Inflammatory macrophage (primary cell): Measurements from ENCODE around the gene HOXD9.

ENCODE experiments used
- DNase-seq, 2 donors: peaks; one replicate each; pipeline ENCODE4 v3.0.0-alpha.2; 2020 to 2022

HOXD9 gene

DNA sequence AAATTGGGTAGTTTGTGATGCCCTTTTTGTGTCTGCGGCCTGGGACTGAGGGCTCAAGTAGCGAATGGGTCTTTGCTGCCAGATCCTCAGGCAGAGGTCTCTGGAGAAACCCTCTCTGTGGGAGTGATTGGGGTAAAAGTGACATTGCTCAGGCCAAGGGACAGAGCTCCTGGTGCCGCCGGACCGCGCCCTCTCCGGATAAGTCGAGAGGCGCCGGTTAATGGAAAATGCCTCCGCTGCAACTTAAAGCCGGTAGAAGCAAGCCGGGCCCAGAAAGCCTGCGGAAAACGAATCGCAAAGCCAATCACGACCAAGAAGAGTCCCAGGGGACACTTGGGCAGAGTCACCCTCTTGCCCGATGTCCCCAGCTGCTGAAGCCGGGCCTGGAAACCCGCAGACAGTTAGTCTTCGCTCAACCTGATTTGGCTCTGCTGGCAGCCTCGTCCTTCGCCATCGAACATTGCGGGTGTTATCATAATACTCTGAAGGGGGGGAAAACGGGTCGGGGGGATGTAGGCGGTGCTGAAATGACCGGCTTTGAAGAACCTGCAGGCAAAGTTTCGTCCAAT, 23.3 kb upstream of the HOXD9 start:
- DNase-seq = no peak

DNA sequence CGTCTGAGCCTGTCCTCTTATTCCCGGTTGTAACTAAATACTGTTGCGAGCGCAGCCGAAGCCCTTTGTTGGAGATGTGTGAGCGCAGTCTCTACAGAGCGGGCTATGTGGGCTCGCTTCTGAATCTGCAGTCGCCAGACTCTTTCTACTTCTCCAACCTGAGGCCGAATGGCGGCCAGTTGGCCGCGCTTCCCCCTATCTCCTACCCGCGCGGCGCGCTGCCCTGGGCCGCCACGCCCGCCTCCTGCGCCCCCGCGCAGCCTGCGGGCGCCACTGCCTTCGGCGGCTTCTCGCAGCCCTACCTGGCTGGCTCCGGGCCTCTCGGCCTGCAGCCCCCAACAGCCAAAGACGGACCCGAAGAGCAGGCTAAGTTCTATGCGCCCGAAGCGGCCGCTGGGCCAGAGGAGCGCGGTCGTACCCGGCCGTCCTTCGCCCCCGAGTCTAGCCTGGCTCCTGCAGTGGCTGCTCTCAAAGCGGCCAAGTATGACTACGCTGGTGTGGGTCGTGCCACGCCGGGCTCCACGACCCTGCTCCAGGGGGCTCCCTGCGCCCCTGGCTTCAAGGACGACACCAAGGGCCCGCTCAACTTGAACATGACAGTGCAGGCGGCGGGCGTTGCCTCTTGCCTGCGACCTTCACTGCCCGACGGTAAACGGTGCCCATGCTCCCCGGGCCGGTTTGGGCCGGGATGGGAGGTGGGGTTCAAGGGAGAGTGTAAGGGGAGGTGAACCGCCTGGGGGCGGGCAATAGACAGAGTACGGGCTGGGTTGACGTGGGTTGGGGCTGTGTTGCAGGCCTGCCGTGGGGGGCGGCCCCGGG, 22.6 kb upstream of the HOXD9 start, which contains the start of gene HOXD12:
HOXD12 (plus strand) TSS at position 68 of the 819 bp plus-strand sequence; CDS start at position 75, 7 bp downstream.
- DNase-seq = no peak

DNA sequence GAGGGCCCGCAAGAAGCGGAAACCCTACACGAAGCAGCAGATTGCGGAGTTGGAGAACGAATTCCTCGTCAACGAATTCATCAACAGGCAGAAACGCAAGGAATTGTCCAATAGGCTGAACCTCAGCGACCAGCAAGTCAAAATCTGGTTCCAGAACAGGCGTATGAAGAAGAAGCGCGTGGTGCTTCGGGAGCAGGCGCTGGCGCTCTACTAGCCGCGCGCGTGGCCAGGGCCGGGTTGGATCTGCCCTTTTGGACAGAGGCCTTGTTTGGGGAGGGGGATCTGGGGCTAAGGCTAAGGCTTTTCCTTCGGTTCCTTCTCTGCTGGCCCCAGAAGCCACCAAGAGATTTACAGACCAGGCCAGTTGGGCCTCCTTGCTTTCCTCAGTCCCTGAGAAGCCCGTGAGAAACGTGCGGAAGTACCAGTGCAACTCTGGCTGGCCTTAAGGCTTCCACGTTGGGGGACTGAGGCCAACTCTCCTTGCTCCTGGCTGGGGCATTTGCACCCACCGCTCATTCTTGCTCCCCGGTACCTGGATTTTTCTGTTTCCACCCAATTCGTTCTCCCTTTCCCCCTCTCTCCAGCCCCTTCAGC, 21.9 kb upstream of the HOXD9 start:
- DNase-seq = no peak

DNA sequence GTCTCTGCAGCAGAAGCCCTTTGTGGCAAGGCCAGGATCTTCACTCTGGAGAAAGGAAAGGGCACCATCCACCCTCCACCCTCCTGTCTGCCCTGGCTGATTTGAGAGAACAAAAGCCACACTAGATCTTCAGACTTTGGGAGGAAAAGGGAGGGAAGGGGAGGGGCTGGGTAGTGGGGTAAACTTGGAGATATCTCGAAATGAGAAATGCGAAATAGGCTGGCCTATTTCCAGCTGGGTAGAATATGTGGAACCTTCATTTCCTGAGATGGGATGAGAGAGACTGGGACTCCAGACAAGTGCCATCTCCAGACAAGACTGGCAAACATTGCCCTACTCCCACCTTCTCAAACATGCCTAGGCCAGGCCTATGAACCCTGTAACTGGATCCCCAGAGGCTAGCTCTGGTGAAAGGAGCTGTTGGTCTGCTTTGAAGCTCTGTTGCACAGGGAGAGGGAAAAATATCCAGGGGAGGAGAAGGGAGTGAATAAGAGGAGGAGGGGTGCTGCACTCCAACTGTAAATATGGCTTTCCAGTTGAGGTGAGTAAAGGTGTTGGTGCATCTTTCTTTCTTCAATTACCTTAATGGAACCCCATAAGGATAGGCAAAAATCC, 21.2 kb upstream of the HOXD9 start:
- no peak for DNase-seq

DNA sequence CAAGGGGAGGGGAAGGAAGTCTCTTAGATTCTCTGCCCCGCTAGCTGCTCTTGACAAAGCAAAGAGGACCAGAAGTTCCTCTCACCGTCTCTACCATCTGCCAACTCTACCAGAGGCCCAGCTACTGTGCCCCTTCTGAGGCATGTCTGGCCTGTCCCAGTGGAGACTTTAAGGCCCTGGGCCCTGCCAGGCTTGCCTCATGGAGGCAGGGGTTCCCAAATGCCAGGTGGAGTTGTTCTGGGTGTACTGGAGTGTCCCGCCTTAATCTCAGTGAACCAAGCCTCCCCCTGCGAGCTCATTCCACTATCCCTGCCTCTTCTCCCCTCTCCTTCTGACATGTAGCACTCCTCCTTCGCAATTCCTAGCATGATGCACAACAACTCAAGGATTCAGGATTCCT, 20.7 kb upstream of the HOXD9 start:
- no peak for DNase-seq

DNA sequence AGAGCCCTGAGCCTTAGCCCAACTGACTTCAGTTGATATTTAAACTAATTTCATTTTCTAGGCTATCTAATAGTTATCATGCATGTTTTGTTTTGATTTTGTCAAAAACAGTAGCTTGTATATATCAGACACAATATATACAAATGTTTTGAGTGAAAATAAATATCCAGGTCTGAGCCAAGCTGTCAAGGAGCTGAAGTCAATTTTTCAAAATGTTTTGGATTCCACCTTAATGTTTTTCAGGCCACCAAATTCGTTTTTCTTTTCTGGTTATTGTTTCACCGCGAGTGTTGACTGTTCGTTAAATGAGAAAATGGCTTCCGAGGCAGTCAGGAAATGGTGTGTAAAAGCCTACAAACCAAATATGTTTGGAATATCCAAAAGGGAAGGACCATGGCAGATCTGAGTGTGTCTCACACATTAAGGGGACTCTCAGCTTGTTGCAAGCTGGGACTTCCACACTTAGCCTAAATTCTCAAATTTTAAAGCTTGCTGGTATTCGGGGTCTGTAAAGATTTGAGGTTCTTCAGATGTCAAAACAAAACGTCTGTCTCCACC, 20.1 kb upstream of the HOXD9 start:
- no peak for DNase-seq

DNA sequence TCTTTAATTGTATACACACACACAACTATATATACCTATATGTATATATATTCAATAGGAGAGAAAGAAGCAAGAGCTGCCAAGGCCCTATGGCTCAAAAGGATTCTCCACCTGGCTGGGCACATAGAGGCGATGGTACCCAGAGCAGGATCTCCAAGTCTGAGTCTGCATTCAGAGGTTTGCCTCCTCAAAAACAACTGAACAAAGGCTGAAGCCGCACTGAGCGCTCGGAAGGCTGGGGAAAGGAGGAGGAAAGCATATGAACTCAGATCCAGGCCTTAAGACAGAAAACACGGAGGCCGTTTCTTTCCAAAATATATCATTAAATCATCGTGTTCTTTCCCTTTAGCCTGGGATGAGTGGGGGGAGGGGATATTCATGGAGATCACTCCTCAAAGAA, 19.3 kb upstream of the HOXD9 start:
- no peak for DNase-seq

DNA sequence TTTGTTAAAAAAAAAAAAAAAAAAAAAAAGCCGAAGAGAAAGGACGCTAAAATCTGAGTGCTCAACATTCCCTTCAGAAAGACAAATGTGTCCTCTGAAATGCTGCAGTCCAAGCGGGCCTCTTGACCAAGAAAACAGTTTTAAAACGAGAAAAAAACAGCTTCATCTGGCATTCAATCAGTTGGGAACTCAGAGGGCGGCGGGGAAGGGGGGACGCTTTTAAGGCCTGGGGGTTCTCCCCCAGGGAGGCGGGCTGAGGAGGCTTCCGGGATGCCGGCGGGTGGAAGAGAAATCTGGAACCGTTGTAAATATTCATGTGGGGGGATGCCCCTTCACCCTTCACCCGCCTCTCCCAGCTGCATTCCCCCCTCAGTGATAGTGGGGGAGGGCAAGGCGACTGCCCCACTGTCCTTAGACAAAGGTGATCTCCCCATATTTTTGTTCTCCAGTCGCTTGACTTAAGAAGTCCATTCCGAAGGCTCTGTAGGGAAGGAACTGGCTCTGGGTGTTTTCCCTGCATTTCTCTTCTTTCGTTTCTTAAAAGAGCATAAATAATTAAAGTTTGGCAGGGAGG, 18.7 kb upstream of the HOXD9 start:
- DNase-seq = no peak

DNA sequence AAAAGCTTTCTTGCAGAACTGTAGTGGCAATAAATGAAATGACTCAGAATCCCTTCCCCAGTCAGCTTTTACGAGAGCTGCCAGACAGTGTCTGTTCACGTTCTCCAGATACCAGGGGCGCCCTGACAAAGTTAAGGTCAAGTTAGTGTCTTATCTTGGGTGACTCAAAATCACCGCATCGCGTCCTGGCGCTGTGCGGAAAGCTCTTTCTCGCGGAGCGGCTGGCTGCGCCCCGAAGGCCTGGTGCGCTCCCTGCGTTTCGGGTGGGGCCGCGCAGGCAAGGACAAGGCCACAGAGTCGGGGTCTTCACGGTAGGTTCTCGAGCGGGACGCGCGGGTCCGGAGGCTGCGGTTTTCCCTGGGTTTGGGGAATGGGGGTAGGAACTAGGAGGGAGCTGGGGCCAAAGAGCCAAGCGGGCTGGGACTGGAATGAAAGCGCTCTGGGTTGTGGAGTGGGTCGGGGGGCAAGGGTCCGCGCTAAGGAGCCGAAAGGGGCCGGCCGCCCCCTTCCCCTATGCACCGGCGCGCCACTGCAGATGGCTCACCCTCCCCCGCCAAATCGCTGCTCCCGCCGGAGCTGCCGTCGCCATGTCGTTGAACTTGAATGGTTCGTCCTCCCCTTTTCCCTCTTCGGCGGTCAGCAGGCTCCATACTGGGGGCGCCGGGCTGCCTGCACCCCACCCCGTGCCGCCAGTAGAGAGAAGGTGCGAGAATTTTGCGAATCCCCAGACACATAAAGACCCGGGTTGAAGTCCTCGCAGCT, 18.0 kb upstream of the HOXD9 start:
- DNase-seq = no peak

DNA sequence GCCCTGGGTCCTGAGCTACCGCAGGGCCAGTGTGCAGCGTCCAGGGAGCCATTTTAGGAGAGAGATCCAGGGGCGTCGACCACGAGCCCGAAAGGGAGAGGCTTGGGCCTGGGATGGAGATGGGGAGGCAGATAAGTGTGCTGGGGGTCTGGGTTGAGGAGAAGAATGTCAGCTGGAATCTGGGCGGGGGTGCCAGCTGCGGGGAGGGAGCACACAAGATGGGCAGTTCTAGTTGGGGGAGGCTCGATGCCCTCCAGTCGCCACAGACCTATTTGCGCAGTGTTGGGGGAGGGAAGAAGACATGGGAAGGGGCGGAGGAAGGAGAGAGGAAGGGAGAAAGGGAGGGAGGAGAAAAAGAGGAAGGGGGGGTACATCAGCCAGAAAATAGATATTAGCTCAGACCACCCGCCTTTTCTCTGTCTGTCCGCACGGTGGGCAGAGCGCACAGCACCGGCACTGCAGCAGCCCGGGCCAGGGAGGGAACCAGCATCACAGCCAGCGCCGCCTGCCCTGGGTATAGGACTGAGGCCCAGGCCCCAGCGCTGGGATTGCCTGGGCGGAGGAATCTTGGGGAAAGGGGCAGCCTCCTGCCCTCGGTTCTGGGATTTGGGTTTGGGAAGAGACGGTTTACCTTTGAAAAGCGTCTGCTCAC, 17.3 kb upstream of the HOXD9 start:
- DNase-seq = no peak

DNA sequence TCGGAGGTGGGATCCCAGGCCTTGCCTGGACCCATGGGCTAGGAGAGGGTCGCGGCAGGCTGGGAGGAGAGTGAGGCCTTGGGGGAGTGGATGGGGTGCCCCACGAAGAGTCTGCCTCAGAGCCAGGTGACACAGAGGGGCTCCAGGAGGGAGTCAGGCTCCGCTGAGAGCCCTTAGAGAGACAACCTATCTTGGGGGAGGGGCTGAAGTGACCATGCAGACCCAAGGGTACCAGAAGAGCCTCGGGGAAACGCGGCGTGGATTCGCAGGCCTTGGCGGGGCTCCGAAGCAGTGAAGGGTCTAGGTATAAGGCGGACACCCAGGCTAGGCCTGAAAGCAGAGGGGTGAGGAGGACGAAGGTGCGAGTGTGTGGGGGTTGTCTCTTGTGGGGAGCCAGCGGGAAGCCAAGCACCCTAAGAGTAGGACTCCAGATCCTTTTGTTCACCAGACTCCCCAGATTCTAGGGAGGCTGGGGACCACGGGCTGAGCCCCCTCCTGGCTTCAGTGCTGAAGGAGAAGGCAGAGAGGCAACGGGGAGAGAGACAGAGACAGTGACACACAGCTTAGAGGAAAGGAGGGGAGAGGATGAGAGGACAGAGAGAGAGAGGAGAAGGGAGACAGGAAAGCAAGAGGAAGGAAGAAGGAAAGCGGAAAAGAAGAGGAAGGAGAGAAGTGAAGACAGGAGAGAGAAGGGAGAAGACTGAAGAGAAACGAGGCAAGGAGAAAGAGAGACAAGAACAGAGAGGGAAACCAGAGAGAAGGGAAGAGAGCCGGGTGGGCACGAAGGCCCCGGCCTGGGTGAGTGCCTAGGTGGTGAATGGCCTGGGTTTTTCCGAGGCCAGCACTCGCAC, 16.6 kb upstream of the HOXD9 start:
- DNase-seq = no peak

DNA sequence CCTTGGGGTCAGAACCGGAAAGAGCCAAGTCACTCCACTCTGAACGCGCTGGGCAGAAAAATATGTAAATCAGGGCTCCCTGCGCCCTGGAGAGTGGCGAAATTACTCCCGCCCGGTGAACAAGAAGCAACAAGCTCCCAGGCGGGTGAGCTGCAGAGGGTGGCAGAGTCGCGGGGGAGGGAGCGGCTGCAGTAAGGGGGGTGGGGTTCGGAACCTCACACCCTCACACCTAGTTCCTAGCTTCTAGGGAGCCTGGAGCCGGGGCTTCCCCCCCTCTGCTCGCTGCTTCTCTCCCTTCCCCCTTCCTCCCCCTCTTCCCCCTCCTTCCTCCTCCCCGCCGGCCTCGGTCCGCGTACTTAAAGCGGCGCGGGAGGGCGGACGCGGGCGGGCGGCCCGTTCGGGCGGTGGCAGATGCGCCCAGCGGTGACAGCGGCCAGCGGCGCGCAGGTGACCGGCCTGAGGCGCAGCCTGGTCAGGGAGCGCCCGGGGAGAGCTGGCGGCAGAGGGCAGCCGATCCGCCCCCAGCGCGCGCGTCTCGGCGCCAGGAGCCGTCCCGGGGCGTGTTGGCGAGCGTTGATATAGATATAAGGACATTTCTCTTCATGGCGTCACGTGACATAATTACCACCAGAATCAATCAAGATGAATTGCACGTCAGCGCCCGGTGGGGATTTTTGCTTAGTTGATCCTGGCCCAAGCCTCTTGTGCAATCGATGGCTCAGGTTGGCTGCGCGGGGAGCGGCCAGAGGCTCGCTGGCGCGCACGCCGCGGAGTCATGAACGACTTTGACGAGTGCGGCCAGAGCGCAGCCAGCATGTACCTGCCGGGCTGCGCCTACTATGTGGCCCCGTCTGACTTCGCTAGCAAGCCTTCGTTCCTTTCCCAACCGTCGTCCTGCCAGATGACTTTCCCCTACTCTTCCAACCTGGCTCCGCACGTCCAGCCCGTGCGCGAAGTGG, 15.7 kb upstream of the HOXD9 start, which contains the start of gene HOXD11:
HOXD11 (plus strand) TSS at position 700 of the 959 bp plus-strand sequence; CDS start at position 776, 76 bp downstream.
- no peak for DNase-seq

DNA sequence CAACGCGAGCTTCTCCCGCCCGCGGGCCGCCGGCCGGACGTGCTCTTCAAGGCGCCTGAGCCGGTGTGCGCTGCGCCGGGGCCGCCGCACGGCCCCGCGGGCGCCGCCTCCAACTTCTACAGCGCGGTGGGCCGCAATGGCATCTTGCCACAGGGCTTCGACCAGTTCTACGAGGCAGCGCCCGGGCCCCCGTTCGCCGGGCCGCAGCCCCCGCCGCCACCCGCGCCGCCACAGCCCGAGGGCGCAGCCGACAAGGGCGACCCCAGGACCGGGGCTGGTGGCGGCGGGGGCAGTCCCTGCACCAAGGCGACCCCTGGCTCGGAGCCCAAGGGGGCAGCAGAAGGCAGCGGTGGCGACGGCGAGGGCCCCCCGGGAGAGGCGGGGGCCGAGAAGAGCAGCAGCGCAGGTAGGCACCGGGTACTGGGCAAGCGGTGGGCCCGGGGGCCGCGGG, 14.8 kb upstream of the HOXD9 start:
- DNase-seq = no peak

DNA sequence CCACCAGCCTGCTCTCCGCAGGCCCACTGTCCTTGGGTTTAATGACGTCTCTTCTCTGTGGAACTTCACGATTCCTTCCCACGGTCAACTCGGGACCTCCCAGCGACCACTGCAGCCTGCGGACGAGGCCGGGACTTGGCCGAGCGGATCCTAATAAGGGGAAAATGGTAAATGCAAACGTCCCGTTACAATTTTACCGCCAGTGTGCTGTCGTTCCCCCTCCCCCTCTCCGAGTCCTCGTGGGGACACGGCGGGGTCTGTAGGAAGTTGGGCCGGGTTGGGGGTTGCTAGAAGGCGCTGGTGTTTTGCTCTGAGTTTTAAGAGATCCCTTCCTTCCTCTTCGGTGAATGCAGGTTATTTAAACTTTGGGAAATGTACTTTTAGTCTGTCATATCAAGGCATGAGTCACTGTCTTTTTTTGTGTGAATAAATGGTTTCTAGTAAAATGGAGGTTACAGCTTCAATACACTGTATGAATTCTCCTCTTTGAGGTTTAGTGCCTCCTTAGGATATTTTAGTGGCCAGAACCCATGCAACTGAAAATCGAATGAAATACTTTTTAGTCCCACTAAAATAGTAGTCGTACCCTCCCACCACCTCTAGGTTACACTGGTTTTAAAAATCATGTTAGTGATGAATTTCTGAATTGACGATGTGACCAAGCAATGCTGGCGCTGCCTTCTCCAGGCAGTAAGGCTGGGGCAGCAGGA, 13.2 kb upstream of the HOXD9 start:
- no peak for DNase-seq

DNA sequence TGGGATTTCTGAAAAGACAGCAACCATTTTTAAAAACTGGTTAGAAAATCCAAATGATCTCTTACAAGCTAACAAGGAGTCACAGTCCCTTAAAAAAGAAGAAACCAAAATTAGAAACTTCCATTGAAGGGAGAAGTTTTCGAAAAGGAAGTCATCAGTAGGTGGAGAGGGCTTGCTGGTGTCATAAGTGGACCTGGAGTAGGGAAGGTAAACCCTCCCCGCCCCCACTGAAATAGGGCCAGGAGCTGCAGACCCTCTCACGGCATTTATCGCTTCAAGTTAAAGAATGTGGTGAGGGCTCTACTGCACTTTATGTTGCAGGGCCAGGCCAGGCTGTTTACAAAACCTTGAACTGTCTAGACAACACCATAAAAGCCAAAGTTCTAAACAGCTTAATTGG, 12.6 kb upstream of the HOXD9 start:
- DNase-seq = no peak

DNA sequence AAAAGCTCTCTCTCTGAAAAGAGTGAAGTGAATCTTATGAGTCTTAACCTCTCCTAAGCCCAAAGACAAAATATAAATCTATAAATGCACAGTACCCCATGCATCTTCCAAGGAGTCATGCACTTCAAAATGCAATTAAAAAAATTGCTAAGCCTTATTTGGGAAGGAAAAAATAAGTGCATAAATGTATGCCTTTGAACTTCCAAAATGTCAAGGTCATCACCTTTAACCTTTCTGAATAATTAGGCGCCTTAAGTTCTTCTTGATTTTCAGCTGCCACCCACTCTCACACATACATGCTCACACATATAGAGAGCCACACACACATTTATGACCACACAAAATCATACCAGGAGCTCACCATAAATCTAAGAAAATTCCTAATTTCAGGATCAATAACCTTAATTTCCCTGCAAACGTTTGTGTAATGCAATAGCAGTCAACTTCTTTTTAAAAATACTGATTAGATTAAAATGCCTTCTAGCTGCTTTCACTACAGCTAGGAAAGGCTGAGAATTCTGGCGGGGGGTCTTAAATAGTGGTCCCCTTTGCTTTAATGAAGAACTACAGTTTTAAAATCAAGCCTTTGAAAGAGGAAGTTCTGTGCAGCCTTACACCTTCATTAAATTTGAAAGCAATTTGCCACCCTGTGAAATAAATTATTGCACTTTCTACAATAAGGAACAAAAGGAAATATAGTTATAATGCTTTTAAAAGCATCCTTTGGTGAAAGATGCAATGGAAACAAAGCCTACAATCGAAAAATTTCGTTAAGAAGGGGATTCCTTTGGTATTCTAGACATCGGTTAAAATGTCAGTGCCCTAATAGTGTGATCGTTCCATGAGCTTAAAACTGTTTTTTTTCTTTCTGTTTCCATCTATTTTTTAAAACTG, 11.9 kb upstream of the HOXD9 start:
- no peak for DNase-seq

DNA sequence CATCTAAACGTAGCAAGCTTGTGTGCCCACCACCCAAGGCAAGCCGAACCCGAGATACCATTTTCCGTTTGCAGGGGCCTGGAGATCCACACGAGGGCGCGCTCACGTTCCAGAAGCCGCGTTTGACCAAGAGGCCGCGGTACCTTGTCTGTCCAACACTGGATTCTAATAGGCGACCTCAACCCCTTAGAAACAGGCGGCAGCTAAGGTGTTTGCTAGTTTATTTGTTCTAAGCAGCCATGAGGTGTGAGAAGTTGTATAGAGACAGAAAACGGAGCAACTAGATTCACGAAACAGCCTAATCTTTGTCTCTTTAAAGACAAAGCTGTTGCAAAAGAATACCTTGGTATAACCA, 11.2 kb upstream of the HOXD9 start:
- peak in 1 of 2 donors; percentile 18 for DNase-seq
